NCI-H1694 treated with DMSO at 0.1 percent for 48 hours (cell line): ENCODE results near the gene IGF2R.

Experiments
- DNase-seq: peaks from one replicate; lab custom pipeline; 2025; lab: John Stamatoyannopoulos, UW

The IGF2R gene

DNA sequence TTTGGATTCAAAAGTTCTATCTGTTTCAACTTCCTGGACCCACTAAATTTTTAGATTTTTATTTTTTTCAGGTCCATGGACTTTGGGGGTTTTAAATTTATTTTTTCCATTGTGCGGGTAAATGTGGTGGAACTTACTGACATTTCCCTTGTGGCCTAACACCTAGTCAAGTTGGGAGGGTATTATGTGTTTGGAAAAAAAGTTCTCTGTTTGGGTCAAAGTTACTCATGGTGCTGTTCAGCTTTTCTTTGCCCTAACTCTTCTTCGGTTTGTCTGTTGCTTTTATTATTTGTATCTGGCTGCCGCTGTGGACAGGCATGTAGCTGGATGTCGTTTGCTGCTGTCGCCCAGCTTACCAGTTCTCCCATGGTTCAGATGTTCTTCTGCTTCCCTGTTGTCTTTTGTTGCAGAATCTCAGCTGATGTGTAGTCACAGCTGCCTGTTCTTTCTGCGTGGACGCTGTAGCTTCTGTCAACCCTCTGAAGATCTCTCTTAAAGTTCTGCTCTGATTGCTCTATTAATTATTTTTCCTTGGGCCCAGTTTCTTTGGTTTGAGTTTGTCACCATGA, 7.9 kb downstream of the IGF2R start:
- no peak for DNase-seq

DNA sequence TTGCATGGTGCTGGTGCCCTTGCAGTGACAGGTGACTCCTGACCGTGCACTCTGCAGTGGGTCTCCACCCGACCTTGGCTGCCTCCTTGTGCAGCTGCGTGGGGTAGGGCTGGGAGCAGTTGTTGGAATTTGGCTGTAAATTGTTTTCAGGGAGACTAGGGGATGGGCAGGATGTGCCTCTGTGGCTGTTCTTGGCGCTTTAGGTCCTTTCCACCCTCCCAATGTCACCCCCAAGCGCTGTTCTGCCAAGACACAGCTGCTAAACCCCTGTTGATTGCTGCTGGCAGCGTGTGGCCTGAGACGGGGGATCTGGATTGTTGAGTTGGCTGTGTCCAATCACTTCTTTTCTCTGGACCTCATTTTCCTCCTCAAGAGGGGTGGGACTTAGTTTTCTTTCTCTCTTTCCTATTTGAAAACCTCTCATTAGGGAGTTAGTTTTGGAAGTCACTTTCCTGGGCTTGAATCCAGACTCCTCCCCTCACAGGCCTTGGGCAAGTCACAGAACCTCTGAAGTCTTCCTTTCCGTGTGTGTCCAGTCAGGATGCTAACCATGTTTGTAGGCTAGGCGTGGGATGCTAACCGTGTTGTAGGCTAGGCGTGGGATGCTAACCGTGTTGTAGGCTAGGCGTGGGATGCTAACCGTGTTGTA, 8.5 kb downstream of the IGF2R start:
- no peak for DNase-seq

DNA sequence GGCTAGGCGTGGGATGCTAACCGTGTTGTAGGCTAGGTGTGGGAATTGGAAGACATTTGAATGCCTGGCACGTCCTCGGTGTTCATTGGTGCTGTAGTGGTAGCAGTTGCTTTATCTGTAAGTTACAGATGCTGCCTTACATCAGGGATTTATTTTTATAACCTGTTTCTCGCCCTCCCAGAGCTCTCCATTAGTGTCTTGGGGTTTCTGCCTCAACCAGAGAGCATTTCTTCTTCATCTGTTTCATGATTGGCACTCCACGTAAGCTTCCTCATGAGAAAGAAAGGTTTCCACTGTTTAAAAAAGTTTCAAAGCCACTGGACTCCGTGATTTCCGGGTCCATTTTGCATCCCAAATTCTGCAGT, 9.0 kb downstream of the IGF2R start:
- DNase-seq: no peak

DNA sequence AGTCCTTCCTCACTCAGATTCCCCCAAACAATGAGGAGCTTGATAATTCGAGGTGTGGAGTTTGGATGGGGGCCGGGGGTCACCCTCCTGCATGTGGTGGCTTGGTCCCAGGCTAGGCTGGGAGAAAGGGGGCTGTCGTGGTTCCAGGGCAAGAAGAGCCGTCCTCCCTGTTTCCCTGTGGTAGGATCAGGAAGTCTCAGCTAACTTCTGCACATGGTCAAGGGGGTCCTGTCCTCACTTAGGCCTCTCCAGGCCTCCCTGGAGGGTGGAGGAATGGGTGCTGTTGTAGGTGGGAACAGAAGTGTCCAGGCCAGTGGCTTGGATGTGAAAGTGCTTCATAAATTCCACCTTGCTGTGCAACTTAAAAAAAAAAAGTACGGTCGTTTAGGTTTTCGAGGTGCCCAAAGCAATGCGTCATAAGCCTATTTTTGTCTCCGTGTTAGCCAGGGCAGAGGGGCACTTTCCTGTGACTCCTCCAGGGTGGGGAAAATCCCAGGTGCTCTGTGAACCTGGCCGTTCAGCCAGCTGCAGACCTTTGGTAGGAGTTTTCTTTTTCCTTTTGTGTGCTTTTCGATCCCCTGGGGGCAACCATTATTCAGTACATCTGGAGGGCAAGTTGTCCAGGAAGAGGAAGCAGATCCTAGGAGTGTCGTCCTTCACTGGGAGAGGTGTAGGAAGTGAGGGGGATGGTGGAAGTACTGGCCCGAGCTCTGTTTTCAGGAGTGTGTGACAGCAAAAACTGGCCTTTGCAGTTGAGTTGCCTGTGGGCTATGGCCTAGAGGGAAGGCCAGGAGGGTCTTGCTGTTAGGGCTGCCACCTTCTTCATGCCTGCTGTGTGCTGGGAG, 9.6 kb downstream of the IGF2R start:
- no peak for DNase-seq

DNA sequence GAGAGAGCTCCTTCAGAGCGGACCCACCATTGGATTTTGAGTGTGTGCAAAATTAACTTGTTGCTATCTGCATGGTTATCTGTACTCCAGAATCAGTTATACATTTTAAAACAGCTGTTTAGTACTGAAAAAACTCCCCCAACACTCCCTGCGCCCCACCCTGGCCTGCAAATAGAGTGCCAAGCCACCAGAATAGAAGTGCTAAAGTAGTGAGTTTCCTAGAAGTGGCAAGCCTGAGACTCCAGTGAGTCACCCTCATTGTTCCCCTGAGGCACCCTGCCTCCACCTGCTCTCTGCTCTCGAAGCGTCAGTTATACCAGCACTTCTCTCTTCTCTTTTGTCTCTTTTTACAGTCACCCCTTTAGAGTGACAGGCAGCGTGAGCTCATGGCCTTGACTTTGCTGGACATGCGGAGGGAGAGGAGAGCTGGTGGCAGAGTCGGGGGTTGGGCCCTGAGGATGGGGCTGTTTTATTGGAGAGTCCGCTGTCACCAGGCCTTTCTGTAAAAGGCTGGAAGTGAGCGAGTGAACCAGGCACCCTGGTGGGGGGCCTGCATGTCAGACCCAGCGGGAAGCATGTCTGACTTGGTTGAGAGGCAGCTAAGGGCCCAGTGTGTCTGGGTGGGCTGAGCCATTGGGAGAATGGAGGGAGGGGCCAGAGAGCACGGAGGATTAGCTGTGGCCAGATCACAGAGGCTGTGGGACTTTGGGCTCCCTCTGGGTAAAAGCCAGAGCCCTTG, 10.4 kb downstream of the IGF2R start:
- no peak for DNase-seq

DNA sequence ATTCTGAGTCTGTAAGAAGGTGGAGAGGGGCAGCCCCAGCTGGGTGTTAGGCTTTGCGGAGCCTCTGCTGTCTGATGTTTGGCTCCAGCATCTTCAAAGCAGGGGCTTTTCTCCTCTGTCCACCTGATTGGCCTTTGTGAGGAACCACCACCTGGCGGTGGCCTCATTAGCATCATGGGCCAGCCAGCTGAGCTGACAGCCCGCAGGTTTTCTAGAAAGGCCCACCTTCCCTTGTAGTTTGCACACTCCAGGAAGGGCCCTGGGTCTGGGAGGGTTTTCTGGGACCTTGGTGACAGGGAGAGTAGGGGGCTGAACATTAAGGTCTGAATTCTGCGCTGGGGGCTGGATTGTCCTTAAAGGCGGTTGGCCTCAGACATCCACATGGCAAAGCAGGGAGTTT, 11.6 kb downstream of the IGF2R start:
- DNase-seq: no peak

DNA sequence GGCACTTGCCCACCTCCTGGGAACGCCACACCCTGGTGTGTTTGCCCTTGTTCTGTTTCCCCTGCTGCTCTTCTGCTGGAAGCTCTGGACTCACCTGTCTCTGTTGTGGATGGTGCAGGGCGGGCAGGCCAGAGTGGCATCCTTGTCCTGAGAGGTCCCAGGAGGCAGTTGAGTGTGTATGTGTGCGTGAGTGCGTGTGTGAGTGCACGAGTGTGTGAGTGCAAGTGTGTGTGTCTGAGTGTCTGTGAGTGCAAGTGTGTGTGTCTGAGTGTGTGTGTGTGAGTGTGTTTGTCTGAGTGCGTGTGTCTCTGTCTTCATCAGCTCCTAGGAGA, 12.2 kb downstream of the IGF2R start:
- DNase-seq: no peak

DNA sequence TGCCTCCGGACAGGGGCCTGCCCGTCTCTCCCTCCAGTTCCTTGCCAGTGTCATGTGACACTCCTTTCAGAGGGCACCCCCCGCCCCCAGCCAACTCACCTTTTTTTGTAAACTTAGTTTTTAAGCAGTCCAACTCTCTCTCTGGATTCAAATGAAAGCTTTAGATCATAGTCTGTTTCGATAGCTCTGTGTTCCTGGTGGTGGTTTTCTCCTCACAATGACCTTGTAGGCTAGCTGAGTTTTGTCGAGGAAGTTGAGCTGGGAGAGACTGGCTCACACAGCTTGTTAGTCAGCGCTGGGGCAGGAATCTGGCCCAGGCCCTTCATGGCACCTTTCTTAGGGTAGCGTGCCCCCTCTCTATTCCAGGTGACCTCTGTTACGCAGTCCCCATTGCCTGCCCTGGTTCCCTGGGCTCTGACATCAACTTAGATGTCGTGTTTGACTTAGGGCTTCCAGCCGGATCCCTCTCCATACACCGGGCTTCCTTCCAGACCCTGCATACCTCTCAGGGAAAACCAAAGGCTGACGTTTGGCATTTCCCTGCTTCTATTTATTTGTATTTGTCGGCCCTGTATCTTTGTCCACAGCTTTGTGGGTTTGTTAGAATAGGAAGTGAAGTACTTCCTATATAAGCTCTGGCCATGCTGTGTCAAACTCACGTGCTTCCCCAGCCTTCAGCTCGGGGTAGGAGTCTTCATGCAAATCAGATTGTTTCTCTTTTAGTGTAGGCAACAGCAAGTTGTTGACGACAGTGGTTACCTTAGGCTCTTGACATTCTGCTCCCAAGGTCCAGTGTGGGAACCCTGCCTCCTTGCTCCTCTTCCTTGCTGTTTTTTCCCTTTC, 12.7 kb downstream of the IGF2R start:
- no peak for DNase-seq

DNA sequence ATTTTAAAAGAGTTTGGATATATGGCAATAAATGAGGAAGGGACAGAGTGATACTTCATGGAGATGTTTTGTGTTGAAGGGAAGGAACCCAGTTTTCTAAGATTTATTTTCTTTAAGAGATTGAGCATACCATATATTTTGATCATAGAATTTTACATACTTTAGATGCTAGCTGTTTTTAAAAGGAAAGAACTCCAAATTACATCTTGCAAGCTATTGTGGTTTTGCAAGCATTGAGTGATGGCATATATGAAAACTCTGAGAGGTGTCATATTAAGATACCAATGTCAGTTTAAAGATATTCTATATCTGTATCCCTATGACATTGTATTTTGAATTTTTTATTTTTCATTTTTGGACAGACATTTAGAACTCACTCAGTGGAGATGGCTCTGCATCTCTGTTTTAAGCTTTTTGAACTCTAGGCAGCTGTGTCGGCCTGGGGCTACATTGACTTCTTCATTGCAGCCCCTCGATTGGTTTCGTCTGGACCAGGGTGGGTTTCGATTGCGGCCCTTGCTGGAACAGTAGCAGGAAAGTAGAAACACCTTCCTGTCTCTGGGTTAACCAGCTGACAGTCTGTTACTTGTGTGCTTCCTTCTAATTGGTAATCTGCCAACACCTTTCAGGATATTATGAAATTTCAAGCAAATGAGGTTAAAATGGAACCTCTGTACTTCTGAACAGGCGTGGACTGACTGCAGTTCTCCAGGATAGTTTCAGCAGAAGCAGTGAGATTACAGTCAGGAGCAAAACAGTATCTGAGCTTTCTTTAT, 14.0 kb downstream of the IGF2R start:
- DNase-seq: no peak

DNA sequence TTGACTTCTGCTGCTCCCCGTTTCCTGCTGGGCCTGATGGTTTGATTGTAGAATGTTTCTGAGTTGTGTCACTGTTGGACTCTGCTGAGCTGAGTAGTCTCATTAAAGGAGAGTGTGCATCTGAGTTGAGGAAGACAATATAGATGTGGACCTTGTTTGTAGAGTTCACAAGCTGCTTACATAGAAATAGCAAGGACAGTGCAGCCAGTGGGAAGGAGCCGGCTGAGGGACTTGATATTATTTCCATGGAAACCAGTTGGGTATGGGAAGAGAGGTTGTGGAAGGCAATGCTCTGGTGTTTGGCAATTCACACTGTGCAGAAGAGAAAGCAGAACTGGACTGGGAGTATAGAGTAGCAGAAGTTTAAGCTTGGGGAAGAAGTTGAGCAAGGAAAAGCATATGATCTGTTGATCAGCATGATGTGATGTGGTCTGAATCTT, 14.8 kb downstream of the IGF2R start:
- no peak for DNase-seq

DNA sequence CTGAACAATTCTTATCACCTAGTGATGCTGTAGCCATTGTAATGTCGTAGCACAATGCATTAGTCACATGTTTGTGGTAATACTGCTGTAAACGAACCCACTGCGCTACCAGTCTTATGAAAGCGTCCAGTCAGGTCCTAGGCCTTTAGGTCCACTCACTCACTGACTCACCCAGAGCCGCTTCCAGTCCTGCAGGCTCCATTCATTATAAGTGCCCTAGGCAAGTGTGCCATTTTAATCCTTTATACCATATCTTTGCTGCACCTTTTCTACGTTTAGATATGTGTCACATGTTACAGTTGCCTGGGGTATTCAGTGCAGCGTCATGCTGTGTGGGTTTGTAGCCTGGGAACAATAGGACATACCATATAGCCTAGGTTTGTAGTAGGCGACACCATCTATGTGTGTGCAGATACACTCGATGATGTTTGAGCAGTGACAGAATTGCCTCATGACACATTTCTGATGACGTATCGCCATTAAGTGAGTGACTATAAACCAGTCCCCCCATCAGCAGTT, 15.4 kb downstream of the IGF2R start:
- no peak for DNase-seq

DNA sequence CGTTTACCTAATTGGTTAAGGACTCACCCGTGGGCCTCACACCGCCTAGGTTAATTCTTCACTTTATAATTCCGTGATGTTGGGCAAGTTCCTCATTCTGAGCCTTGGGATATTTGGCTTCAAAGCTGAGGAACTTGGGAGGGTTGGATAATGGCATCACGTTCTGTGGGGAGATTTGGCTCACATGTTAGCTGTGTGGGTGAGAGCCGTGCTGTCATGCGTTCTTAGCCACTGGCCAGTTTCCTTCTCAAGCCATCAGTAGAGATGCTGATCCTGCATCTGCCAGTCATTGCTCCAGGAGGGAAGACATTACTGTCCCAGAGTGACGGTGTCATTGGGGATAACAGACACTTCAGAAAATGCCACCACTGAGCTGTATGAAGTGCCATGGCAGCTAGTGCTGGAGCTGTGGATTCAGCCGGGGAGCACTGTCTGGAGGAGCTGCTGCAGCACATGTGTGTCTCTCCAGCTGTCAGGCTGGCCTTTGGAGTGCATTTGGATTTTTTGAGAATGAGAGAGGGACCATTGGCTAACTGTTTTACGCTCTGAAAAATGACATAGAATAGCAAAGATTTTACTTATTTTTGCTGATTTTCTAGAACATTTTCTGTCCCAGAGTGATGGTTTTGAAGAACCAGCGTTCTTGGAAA, 16.5 kb downstream of the IGF2R start:
- no peak for DNase-seq

DNA sequence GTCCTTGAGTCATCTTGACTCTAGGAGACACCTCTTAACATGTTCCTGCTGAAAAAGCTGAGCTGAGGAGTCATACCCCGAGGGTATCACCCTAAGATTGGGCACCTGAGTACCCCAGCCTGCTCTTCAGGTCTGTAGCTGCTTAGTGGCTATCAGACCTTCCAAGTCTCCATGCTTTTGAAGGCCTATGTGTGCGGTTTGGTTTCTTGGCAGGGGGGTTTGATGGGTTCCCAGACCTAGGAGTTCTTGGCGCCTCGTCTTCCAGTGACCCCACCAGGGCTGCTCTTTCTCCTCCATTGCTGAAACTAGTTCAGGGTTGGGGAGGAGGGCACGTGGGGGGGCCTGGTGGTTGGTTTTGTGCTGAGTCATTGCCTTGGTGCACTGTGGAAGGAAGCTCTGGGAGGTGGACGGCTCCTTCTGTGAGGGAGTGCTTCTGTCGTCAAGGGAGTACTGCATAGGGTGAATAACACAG, 20.1 kb downstream of the IGF2R start:
- DNase-seq: no peak

DNA sequence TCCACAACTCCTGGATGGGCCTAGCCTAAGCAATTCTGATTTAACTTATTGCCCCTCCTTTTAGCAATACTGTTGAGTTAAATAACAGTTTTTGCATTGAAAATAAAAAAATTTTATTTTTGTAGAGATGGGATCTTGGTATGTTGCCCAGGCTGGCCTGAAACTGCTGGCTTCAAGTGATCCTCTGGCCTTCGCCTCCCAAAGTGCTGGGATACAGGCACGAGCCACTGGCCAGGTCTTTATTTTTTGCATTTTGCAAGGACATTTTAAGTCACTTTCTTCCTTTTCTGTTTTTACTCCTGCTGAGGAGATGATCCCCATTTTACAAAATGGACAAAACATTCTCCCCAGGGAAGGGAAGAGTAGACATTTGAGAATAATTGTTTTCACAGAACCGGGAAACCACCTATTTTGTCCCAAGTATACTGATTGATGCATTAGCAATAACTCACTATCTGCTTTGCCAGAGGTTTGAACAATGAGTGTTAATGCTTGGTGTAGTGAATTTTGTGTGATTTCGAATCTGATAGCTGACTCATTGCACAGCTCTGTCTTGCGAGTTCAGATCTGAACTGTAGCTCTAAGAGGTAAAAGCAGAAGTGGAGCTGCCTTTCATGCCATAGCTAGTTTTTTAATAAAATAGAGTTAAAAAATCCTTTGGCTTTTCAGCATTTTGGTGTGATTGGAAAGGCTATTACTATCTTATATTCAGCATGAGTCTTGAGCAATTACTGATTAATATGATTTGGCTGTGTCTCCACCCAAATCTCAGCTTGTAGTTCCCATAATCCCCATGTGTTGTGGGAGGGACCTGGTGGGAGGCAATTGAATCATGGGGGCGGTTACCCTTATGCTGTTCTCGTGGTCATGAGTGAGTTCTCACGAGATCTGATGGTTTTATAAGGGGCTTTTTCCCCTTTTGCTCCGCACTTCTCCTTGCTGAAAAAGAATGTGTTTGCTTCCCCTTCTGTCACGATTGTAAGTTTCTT, 20.9 kb downstream of the IGF2R start:
- no peak for DNase-seq

DNA sequence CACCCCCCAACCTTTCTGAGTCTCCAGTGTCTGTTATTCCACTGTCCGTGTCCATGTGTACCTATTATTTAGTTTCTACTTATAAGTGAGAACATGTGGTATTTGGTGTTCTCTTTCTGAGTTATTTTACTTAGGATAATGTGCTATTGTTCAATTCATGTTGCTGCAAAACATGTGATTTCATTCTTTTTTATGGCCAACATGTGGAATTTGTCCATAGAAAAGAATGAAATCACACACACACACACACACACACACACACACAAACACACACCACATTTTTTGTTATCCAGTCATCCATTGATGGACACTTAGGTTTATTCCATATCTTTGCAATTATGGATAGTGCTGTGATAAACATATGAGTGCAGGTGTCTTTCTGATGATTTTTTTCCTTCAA, 23.5 kb downstream of the IGF2R start:
- no peak for DNase-seq

DNA sequence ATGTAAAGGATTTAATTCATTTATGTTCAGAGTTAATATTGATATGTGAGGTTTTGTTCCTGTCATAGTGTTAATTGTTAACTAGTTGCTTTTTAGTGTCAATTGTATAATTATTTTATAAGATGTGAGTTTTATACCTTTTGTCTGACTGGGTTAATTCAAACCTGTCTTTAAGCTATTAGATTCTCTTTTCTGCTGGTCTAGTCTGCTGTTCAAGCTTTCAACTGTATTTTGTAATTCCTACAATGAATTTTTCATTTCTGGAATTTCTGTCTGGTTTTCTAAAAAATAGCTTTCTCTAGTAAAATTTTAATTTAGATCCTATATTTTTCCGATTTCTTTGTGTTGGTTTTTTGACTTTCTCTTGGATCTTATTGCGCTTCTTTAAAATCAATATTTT, 26.5 kb downstream of the IGF2R start:
- DNase-seq: no peak

DNA sequence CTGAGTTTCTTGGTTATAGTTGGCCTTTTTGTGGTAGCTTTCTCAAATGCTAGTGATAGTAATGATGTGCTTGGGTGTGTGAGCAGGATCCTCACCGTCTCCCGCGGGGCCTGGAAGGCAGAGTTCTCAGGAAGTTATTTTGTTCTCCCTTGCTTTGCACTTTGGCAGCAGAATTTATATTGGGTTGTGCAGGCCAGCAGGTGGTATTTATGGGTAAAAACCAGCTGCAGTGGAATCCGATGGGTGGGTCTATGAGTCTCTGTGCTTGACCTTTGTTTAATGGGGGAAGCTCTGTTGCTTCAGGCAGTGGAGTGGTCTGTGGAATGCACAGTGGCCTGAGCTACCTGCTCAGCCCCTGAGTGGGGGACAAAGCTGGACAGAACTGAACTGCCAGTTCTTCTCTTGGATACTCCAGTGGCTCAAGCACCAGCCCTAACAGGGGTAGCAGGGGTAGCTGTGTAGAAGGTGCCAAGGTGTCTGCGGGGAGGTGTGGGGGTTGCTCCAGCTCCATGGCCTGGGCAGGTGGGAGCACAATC, 27.3 kb downstream of the IGF2R start:
- DNase-seq: no peak

DNA sequence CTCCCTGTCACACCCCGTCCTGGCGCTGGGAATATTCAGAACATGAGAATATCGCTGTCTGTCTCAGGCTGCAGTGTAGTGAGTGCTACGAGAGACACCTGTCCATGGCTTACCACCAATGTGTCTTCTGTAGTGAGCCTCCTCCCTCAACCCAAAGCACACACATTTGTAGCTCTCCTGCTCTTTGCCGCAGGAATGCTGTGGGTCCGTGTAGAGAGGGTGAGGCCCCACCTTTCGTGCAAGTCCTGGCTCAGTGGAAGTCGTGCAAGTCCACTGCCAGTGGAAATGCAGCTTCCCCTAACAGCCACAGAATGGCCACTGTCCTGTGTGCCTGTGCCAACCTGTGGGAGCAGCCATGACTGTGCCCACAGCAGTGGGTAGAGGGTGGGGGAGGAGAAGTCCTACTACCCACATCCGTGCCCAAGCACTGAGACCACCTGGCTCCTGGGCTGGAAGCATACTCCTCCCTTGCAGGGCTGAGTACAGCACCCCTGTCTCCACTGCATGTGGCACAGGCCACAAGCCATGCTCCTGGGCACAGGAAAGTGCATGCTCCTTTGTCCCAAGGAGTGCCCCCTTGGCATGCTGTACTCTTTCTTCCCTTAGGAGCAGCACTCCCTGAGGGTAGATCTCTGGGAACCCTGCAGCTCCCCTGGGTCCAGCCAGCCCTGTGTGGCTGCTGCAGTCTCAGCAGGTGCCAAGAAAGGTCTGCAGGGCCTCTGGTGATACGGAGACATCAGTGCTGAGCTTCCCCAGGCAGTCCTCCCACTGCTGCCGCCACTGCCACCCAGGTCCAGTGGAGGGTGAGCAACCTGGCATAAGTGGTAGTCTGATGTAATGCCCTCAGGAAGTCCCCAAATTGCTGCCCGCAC, 28.0 kb downstream of the IGF2R start:
- no peak for DNase-seq
